NCI-H146 treated with DMSO at 0.1 percent for 48 hours (cell line): ENCODE results near the gene ELMOD1.
"Not testable (repeated sequence)": the region's sequence is repeated elsewhere in the genome, so short reads cannot be mapped to it uniquely, and the experiment has no call there.

Experiments used
- DNase-seq: peaks from one replicate; lab custom pipeline; 2025; ENCODE audit not compliant: unreplicated experiment; lab: John Stamatoyannopoulos, UW

ELMOD1 gene

DNA sequence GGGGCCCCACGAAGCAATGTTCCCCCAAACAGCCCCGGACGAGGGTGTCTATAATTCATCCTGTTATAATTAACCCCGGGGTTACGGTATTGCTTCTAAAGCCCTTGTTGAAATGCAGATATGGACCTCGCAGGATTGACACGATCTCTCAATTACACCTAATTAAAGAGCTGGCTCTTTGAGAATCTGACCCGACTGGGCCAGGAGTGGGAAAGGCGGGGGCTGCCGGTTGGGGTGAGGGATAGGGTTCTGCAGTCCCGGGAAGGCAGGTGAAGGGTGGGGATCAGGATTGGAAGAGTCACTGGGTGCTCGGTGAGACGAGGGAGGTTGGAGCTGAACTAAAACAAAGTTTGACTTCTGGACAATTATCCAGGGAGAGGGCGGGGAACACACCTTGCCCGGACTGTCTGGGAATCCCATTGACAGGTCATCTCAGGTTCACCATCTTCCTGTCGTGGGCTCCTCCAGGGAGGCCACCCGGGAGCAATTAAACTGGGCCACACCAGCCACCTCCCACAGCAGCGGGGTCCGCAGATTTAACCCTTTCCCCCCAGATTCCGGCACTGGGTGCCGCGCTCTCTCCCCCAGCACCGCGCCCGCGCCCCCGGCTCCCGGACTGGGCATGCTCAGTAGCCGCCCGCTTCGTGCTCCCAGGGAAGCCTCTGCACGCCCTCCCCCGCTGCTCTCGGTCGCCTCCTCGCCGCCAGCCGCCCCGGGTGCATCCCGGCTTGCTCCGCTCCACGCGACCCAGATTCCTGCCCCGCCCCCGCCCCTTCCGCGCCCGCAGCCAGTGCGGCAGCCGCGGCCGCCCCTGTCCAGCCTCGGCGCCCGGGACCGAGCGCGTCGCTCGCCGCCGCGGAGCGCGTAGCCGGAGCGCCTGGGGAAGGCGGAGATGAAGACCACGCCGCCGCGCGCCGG is at the start of gene ELMOD1:
ELMOD1 (plus strand) TSS at position 688 of the 918 bp plus-strand sequence. CDS start 27,043 bp downstream, outside the sequence.
- DNase-seq: peak; percentile 8

- DNase-seq: no peak
Measured at GRCh38 chr11:107545101-107545514, 45.8 kb upstream of the ELMOD1 start.

DNA sequence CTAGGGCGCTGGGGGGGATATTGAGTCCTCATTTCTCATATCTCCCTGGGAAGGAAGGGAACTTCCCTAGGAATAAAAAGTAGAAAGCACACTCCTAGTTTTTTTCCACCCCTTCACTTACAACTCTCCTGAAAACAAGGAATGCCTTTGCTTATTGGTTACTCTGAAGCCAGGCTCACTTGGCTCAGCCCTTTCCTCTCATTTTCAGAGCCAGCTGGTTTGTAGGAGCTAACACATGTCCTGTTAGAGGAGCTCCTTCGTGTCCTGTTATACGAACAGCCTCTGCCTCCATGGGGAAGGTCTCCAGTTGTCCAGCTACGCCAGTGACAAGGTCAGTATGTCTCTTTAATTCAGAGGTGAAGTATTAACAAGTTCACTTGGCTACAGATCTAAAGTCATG is 43.0 kb upstream of the ELMOD1 start:
- DNase-seq: no peak

GRCh38 chr11:107549253-107549953 is 41.5 kb upstream of the ELMOD1 start:
- DNase-seq: no peak

DNA sequence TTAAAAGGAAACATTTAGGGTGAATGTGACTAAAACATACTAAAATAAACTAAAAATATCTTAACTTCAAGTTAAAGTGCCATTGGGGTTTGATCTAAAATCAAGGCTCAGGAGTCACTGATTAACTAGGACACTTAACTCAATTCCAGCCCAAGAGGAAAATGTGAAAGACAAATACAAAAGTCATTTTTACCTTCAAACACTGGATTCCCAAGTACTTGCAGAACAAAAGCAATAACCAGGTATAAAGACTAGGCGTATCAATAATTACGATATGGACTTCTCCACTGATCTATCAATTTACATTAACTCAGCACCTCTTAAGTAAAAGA is 41.0 kb upstream of the ELMOD1 start:
- no peak for DNase-seq

DNA sequence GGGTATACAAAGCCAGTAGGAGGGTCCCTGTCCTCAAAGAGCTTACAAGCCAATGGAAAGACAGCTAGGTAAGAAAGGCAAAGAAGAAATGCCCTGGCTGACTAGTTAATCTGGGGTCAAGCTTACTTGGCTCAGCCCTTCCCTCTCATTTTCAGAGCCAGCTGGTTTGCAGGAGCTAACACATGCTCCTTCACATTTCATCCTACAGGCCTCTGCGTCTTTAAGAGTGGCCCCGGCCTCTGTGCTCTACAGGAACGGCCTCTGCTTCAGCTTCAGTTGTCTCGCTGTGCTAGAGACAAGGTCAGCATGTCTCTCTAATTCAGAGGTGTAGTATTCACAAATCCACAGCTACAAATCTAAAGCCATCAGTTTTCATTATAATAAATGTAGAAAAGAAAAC is 40.6 kb upstream of the ELMOD1 start:
- DNase-seq: no peak

GRCh38 chr11:107561688-107562087 is 29.3 kb upstream of the ELMOD1 start:
- no peak for DNase-seq

DNA sequence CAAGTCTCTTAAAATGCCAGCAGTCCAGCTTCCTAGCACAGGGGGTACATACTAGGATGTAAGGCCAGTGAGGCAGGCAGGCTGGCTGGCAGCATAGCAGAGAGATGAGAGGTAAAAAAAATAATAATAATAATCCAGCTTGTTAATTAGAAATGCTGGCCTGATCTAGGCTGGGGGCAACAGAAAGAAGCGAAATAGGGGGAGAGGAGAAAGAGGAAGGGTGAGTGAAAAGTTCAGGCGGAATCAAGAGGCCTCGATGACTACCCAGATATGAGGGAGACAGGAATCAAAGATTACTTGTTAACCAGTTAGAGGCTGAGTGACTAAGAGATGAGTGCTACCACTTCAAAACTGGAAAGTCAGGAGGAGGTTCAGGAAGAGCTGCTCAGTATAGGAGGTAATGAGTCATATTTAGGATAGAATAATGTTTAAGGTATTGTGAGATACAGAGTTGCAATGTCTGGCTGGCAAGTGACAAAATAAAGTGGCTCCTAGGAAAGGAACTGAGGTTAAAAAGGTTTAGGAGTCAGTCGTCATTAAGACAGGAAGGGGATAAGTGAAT is 28.2 kb upstream of the ELMOD1 start:
- DNase-seq: no peak

GRCh38 chr11:107563702-107564101 is 27.2 kb upstream of the ELMOD1 start:
- DNase-seq: peak; percentile 35

- DNase-seq: peak; percentile 57
Measured at GRCh38 chr11:107564877-107565218, 26.1 kb upstream of the ELMOD1 start.

DNA sequence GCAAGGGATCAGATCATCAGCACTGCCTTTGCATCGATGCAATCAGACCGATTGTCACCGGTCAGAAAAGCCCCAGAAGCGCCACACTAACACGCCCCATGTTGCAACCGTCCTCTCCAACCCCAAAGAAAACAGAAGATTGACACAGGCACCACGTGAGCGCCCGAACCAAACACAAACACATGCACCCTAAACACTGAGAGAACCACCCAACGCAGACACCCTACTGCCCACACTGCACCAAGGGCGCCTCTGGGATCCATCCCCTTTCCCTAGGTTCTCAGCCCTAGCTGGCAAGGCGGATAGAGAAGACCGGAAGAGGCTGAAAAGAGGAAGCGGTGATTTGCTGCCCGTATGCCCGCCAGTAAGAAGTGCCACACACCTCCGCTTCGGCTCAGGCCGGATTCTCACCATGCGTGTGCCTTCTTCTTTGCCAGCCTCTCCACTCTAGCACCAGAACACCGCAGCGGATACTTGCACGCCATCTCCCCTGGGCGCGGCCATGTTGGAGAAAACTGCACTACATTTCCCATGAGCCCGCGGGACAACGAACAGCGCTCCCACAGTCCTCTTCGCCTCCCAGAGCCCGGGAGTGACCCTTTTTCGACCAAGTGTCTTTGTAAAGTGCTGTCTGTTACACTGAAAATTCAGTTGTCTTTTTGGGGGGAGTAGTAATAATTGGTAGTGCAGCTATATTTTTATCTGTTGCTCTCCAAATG is 25.6 kb upstream of the ELMOD1 start, which contains the start of gene ALKBH8:
ALKBH8 (minus strand) TSS at position 517 of the 719 bp plus-strand sequence. CDS start 4,842 bp downstream, outside the sequence.
- DNase-seq: peak; percentile 67

DNA sequence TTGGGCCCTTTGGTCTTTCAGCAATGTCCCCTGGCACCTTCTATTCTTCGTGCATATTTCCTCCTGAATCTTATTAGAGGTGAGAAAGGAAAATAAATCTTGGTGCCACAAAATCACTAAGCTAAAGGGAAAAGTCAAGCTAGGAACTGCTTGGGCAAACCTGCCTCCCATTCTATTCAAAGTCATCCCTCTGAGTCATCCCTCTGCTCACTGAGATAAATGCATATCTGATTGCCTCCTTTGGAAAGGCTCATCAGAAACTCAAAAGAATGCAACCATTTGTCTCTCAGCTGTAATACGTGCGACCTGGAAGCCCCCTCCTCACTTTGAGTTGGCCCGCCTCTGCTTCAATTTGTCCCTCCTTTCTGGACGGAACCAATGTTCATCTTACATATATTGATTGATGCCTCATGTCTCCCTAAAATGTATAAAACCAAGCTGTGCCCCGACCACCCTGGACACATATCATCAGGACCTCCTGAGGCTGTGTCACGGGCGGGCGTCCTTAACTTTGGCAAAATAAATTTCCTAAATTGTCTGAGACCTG is 24.9 kb upstream of the ELMOD1 start:
- DNase-seq: not testable (repeated sequence)

DNA sequence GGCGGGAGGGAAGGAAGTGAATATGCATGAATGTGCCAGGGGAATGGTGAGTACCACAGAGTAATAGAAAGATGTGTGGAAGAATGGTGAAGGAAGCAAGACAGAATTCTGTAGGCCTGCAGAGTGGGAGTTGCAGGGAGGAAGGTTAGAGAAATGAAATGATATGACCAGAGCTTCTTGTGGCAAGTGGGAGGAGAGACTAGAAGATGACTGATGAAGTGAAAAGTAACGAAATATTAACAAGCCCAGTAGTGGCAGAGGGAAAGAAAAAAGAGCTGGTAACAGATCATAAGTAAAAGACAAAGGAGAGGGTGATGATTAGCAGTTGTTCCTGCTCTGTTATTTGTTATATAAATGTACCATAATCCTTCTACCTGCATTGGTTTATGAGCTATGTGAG is 24.4 kb upstream of the ELMOD1 start:
- no peak for DNase-seq

DNA sequence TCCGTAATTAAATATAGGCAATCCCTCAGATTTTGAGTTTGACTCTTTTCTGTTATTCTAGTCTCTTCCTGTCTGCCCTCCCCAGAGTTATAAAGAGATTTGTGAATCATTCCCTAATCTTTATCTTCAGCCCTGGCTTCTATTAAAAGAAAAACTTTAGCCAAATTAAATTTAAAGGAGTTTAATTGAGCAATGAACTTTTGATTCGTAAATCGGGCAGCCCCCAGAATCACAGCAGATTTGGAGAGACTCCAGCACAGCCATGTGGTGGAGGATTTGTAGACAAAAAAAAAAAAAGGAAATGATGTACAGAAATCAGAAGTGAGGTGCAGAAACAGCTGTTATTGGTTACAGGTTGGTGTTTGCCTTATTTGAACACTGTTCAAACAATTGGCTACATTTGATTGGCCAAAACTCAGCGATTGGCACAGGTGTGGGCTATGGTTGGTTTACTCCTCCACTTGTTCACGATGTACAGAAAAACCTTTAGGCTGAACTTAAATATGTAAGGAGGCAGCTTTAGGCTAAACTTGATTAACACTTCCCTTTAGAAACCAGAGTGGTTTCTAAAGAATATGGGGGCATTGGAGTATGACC is 23.1 kb upstream of the ELMOD1 start:
- DNase-seq: no peak

DNA sequence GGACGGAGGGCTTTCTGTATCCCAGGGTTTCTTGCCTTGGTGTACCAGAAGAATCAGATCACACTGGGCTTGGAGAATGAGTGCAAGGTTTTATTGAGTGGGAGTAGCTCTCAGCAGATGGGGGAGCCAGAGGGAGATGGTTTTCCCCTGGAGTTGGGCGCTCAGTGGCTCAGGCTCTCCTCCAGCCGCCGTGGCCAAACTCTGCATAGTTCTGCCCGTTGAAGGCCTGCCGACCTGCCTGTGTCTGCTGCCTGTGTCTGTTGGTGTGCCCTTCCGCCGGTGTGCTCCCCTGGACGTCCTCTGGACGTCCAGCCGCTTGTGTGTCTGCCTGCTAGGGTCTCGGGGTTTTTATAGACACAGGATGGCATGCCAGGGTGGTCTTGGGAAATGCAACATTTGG is 20.9 kb upstream of the ELMOD1 start:
- no peak for DNase-seq

GRCh38 chr11:107573438-107573837 is 17.5 kb upstream of the ELMOD1 start:
- DNase-seq: no peak

DNA sequence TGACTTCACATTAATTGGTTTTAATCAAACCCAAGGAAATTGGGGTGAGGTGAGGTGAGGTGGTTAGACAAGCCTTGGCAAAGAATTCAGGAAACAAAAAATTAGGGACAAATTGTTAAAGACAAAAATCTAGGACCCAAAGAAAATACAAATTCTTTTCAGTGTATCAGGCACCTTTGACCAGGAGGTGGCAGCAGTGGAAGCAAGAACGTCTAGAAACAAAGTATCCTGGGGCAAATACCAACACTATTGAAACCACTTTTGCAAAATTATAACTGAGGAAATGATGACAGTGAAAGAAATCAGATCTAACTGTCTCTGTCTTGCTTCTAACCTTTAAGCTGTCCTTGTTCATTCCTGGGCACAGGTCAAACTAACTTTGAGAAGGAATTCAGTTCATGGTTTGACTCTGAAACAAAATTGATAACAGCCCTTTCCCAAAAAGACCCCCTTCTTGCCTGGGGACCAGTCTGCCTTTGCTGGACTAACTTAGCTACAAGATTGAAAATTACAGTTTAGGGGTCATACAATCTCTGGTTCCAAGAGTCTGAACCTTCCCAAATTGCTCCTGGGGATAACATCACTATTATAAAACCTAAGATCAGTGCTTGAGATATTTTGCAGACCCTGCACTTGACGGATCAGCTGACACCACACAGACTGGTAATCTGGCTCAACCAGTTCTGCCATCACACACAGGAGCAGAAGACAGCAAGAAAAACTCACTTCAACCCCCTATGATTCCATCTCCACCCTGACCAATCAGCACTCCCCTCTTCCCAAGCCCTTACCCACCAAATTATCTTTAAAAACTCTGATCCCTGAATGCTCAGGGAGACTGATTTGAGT is 14.2 kb upstream of the ELMOD1 start:
- DNase-seq: peak; percentile 11

GRCh38 chr11:107577346-107577711 is 13.6 kb upstream of the ELMOD1 start:
- DNase-seq: no peak

DNA sequence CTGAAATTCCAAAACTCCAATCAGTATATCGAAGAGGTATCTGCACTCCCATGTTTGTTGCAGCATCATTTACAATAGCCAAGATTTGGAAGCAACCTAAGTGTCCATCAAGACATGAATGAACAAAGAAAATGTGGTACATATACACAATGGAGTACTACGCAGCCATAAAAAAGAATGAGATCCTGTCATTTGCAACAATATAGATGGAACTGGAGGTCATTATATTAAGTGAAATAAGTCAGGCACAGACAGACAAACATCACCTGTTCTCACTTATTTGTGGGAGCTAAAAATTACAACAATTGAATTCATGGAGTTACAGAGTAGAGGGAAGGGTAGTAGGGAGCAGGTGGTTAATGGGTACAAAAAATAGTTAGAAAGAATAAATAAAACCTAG is 11.8 kb upstream of the ELMOD1 start:
- not testable (repeated sequence) for DNase-seq

DNA sequence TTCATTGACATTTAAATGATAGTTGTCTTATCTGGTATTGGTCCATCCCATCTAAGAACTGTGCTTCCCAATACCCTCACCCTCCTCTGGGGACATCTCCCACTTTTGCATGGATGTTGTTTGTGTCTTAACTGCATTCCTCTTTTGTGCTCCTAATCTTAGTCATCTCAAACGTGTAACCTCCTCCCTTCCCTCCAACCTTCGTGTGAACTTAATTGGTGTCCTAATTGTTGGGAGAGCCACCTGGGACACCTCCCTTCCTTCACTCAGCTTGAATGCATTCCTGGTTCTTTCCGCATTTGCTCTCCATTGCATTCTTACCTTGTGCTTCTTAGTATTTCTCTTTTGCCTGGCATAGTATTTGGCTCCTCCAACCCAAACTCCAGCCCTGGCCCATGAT is 9.8 kb upstream of the ELMOD1 start:
- DNase-seq: no peak
